Mesothelial cell of epicardium (in vitro differentiated cells): ENCODE results near the gene MAN1B1. TPM values are rescaled to one million over a fixed set of nuclear protein-coding genes. Genes with fewer than 3 reads are reported as not detected.

Source experiments
- DNase-seq, 2 experiments: peaks; one replicate each; pipeline ENCODE4 v3.0.0; 2021; ENCODE audit warnings: low spot score in 2 of 2; ENCODE audit not compliant: unreplicated experiment in 2 of 2
- H3K27ac Mint-ChIP-seq: 2 replicates; pipeline ENCODE4 v1.8.0; 2021; ENCODE audit warnings: mixed read lengths
- H3K27me3 Mint-ChIP-seq: 2 replicates; pipeline ENCODE4 v1.8.0; 2021; ENCODE audit warnings: low read depth, mixed read lengths
- H3K36me3 Mint-ChIP-seq: 2 replicates; pipeline ENCODE4 v1.8.0; 2021; ENCODE audit warnings: mixed read lengths
- H3K4me1 Mint-ChIP-seq: 2 replicates; pipeline ENCODE4 v1.8.0; 2021; ENCODE audit warnings: mixed read lengths
- H3K4me3 Mint-ChIP-seq: 2 replicates; pipeline ENCODE4 v1.8.0; 2021; ENCODE audit warnings: mild to moderate bottlenecking, moderate library complexity, mixed read lengths
- H3K9me3 Mint-ChIP-seq: 2 replicates; pipeline ENCODE4 v1.8.0; 2021; ENCODE audit warnings: mixed read lengths
- CTCF ChIP-seq: fragments of 200-600 bp; sonication (generic); IDR thresholded peaks from one replicate; pipeline ENCODE4 v1.5.0; 2021; ENCODE audit warnings: antibody characterized with exemption; ENCODE audit not compliant: unreplicated experiment
- total RNA-seq: library from RNA; stranded (reverse); gene quantifications from 3 replicates; pipeline ENCODE4 v1.2.1, GENCODE V29; 2021

The MAN1B1 gene
- total RNA-seq, 1 donor from 2014 or later: 65.1 TPM

GRCh38 chr9:137067860-137068538, 18.8 kb upstream of the MAN1B1 start:
- DNase-seq: peak in 1 of 2 experiments; percentile 86
- Mint-ChIP-seq H3K9me3 (no peaks in the 10 kb centered on the region), H3K27ac (no peak overlapping the region), H3K27me3 (peaks cover 11% of the 10 kb centered on the region), H3K4me3 (peak overlapping the region; percentile 5), H3K36me3 (no peaks in the 10 kb centered on the region), H3K4me1 (peaks cover 14% of the 10 kb centered on the region)
- TF ChIP-seq CTCF: peak; percentile 81

GRCh38 chr9:137068539-137069507, 18.0 kb upstream of the MAN1B1 start:
- DNase-seq: no peak
- Mint-ChIP-seq H3K27me3 (peaks cover 14% of the 10 kb centered on the region), H3K27ac (no peak overlapping the region), H3K36me3 (no peaks in the 10 kb centered on the region), H3K4me3 (peak overlapping the region; percentile 44), H3K9me3 (no peaks in the 10 kb centered on the region), H3K4me1 (peaks cover 14% of the 10 kb centered on the region)
- no peak for TF ChIP-seq CTCF

GRCh38 chr9:137069508-137070091, 17.2 kb upstream of the MAN1B1 start:
- Mint-ChIP-seq H3K36me3 (no peaks in the 10 kb centered on the region), H3K4me1 (peaks cover 13% of the 10 kb centered on the region), H3K4me3 (peak overlapping the region; percentile 44), H3K27me3 (peaks cover 19% of the 10 kb centered on the region), H3K27ac (no peak overlapping the region), H3K9me3 (no peaks in the 10 kb centered on the region)
- TF ChIP-seq CTCF: no peak
- DNase-seq: no peak

- H3K9me3 Mint-ChIP-seq: no peaks in the 10 kb centered on the region
- no peaks in the 10 kb centered on the region for H3K36me3 Mint-ChIP-seq
- peaks cover 13% of the 10 kb centered on the region for H3K4me1 Mint-ChIP-seq
- H3K27me3 Mint-ChIP-seq: peaks cover 27% of the 10 kb centered on the region
- peak; percentile 71 to 77 for DNase-seq
- no peak within 1 kb of the TSS for H3K27ac Mint-ChIP-seq
- peak within 1 kb of the TSS; percentile 63 for H3K4me3 Mint-ChIP-seq
- TF ChIP-seq CTCF: no peak
Observed at GRCh38 chr9:137070201-137070905, 16.4 kb upstream of the MAN1B1 start, which contains the start of gene SAPCD2. SAPCD2 (minus strand) TSS chr9:137070557; CDS start chr9:137070460, 97 bp downstream.

GRCh38 chr9:137070906-137071275, 15.9 kb upstream of the MAN1B1 start:
- DNase-seq: no peak
- Mint-ChIP-seq H3K4me1 (peaks cover 13% of the 10 kb centered on the region), H3K27ac (no peak overlapping the region), H3K4me3 (peak overlapping the region; percentile 63), H3K36me3 (no peaks in the 10 kb centered on the region), H3K9me3 (no peaks in the 10 kb centered on the region), H3K27me3 (peaks cover 30% of the 10 kb centered on the region)
- no peak for TF ChIP-seq CTCF
